Fibroblast of lung (primary cell): ENCODE results near the gene ACTL6A.

Experiments
- CTCF ChIP-seq, 2 donors: IDR thresholded peaks in 1 of 2; conservative IDR thresholded peaks in 1 of 2; 1 replicate in 1 of 2; 2 replicates in 1 of 2; pipeline ENCODE4 v1.5.1; 2011 to 2012; ENCODE audit warnings: low read length in 2 of 2, control low read depth in 1 of 2, inconsistent platforms in 1 of 2, low read depth in 1 of 2, mild to moderate bottlenecking in 1 of 2
- EZH2 ChIP-seq: IDR thresholded peaks from 2 replicates; pipeline ENCODE4 v1.5.1; 2012; ENCODE audit warnings: low read length, control low read depth, mild to moderate bottlenecking; ENCODE audit errors: missing control alignments

- no peak for TF ChIP-seq CTCF (conservative IDR thresholded peaks at IDR 0.05 in 1 of 2, IDR thresholded peaks at IDR 0.05 in 1 of 2; ENCODE audit: low read depth in 1 of 2, low read length in 2 of 2)
- TF ChIP-seq EZH2 = no peak
Measured at GRCh38 chr3:179562591-179563270, at the start of gene ACTL6A.
